Mononuclear cell (primary cell): Measurements from ENCODE around the gene PRDM10. TPM values are rescaled to one million over a fixed set of nuclear protein-coding genes. Genes with fewer than 3 reads are reported as not detected.
"Not testable (repeated sequence)": the region's sequence is repeated elsewhere in the genome, so short reads cannot be mapped to it uniquely, and the experiment has no call there.

Experiments
- H3K27me3 ChIP-seq: 2 replicates; pipeline ENCODE4 v1.6.0; 2011; ENCODE audit warnings: low read length, control low read depth; ENCODE audit not compliant: insufficient read depth
- H3K4me1 ChIP-seq: 2 replicates; pipeline ENCODE4 v1.5.1; 2011; ENCODE audit warnings: mild to moderate bottlenecking, low read length, control low read depth; ENCODE audit not compliant: insufficient read depth
- H3K4me3 ChIP-seq: 2 replicates; pipeline ENCODE4 v1.5.1; 2011; ENCODE audit warnings: mild to moderate bottlenecking, low read length, moderate library complexity
- H3K9me3 ChIP-seq: 2 replicates; pipeline ENCODE4 v1.5.1; 2011; ENCODE audit warnings: low read depth, mild to moderate bottlenecking, control low read depth, low read length
- total RNA-seq: library from RNA; depleted of rRNA; stranded (reverse); fragments of >200 nt; gene quantifications from one replicate; pipeline ENCODE4 v1.2.3, GENCODE V29; 2012

Gene PRDM10
- total RNA-seq, 1 donor, result 7.6 TPM

- no peak overlapping the region for H3K4me3 ChIP-seq
- no peaks in the 10 kb centered on the region for H3K9me3 ChIP-seq
Observed at GRCh38 chr11:130031056-130031455, 28.4 kb upstream of the PRDM10 start.

DNA sequence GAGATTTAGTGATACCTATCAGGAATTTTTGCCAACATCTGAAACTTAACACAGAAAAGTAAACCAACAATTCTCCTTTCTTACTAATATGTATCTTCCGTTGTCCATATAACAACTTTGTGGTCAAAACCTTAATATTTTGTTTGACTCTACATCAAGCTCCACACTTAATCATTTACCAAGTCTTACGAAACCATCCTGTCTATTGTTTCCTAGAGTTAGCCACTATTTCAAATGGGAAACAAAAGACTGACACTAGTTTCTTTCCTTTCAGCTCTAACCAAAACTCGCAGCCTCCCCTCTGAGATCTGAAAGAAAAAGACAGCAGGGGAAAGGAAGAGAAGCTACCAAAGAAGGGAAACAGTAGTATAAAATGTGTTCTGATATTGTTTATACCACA, 26.5 kb upstream of the PRDM10 start:
- H3K4me3 ChIP-seq, result no peak overlapping the region
- no peaks in the 10 kb centered on the region for H3K4me1 ChIP-seq
- no peaks in the 10 kb centered on the region for H3K27me3 ChIP-seq
- no peaks in the 10 kb centered on the region for H3K9me3 ChIP-seq

More at GRCh38 chr11:130031056-130031455, 28.4 kb upstream of the PRDM10 start:
- Histone ChIP-seq H3K27me3 (no peaks in the 10 kb centered on the region), H3K4me1 (no peaks in the 10 kb centered on the region)

GRCh38 chr11:130025371-130025770, 22.7 kb upstream of the PRDM10 start:
- H3K4me1 ChIP-seq, result no peaks in the 10 kb centered on the region
- H3K9me3 ChIP-seq, result no peaks in the 10 kb centered on the region
- H3K4me3 ChIP-seq, result no peak overlapping the region
- no peaks in the 10 kb centered on the region for H3K27me3 ChIP-seq

DNA sequence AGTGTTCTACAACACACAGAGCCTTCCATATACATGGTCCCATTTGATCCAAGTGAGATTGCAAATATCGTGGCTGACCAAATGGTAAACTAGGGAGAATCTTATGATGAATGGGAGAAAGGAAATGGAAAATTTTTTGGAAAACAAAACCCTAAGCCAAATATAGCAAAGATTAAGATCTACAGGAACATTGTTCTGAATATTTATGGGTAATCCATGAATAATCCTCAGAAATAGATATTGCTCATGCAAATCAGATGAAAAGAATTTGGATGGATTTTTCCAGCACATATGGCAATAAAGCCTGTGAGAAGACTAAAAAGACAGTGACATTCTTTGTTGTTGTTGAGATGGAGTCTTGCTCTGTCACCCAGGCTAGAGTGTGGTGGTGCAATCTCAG, 21.7 kb upstream of the PRDM10 start:
- Histone ChIP-seq H3K4me1 (no peaks in the 10 kb centered on the region), H3K4me3 (no peak overlapping the region), H3K27me3 (no peaks in the 10 kb centered on the region), H3K9me3 (no peaks in the 10 kb centered on the region)

GRCh38 chr11:130023204-130023603, 20.6 kb upstream of the PRDM10 start:
- Histone ChIP-seq H3K4me1 (no peaks in the 10 kb centered on the region), H3K27me3 (no peaks in the 10 kb centered on the region), H3K4me3 (no peak overlapping the region), H3K9me3 (no peaks in the 10 kb centered on the region)

GRCh38 chr11:130022799-130023198, 20.2 kb upstream of the PRDM10 start:
- Histone ChIP-seq H3K4me3 (no peak overlapping the region), H3K9me3 (no peaks in the 10 kb centered on the region), H3K27me3 (no peaks in the 10 kb centered on the region), H3K4me1 (no peaks in the 10 kb centered on the region)

GRCh38 chr11:130021606-130022005, 19.0 kb upstream of the PRDM10 start:
- not testable (repeated sequence) for H3K4me3 ChIP-seq, H3K9me3 ChIP-seq, H3K4me1 ChIP-seq, H3K27me3 ChIP-seq

GRCh38 chr11:130020323-130020722, 17.7 kb upstream of the PRDM10 start:
- Histone ChIP-seq H3K27me3 (no peaks in the 10 kb centered on the region), H3K4me1 (no peaks in the 10 kb centered on the region), H3K9me3 (no peaks in the 10 kb centered on the region), H3K4me3 (no peak overlapping the region)

DNA sequence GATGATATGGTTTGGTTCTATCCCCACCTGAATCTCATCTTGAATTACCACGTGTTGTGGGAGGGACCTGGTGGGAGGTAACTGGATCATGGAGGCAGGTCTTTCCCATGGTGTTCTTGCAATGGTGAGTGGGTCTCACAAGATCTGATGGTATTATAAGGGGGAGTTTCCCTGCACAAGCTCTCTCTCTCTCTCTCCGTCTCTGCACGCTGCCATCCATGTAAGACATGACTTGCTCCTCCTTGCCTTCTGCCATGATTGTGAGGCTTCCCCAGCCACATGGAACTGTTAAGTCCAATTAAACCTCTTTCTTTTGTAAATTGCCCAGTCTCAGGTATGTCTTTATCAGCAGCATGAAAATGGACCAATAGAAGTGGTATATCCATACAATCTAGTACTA, 13.2 kb upstream of the PRDM10 start:
- not testable (repeated sequence) for H3K4me3 ChIP-seq, H3K9me3 ChIP-seq, H3K27me3 ChIP-seq, H3K4me1 ChIP-seq

DNA sequence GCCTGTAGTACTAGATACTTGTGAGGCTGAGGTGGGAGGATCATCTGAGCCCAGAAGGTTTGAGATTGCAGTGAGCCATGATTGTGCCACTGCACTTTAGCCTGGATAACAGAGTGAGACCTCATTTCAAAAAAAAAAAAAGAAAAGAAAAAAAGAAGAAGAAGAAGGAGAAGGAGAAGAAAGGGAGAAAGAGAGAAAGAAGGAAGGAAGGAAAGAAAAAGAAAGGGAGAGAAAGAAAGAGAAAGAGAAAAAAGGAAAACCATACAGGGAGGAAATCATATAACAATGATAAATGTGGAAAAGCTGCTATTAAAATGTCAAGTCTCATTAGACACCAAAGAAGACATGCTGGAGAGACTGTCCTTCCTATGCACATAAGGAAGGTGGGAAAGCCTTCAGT, 5.7 kb upstream of the PRDM10 start:
- Histone ChIP-seq H3K4me3 (no peak overlapping the region), H3K4me1 (peaks cover 16% of the 10 kb centered on the region), H3K9me3 (no peaks in the 10 kb centered on the region), H3K27me3 (no peaks in the 10 kb centered on the region)

DNA sequence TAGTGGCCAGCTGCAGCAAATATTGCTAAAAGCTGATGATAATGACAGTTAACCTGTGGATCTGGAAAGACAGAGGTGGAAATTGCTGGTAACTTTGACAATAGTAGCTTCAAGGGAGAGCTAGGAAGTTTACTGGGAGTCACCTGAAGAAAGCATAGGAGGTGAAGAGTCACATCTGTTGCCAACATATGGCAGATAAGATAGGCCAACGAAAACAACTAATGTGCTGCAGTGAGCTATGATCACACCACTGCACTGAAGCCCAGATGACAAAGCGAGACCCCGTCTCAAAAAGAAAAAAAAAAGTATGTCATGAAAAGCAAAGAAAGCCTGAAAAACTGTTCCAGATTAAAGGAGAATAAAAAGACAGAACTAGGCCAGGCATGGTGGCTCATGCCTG, 4.3 kb upstream of the PRDM10 start:
- H3K27me3 ChIP-seq, result no peaks in the 10 kb centered on the region
- H3K4me3 ChIP-seq, result no peak overlapping the region
- peaks cover 16% of the 10 kb centered on the region for H3K4me1 ChIP-seq
- H3K9me3 ChIP-seq, result no peaks in the 10 kb centered on the region

GRCh38 chr11:130003717-130004001, 1.0 kb upstream of the PRDM10 start:
- Histone ChIP-seq H3K27me3 (no peaks in the 10 kb centered on the region), H3K4me3 (peak overlapping the region; percentile 55), H3K4me1 (peaks cover 36% of the 10 kb centered on the region), H3K9me3 (no peaks in the 10 kb centered on the region)

DNA sequence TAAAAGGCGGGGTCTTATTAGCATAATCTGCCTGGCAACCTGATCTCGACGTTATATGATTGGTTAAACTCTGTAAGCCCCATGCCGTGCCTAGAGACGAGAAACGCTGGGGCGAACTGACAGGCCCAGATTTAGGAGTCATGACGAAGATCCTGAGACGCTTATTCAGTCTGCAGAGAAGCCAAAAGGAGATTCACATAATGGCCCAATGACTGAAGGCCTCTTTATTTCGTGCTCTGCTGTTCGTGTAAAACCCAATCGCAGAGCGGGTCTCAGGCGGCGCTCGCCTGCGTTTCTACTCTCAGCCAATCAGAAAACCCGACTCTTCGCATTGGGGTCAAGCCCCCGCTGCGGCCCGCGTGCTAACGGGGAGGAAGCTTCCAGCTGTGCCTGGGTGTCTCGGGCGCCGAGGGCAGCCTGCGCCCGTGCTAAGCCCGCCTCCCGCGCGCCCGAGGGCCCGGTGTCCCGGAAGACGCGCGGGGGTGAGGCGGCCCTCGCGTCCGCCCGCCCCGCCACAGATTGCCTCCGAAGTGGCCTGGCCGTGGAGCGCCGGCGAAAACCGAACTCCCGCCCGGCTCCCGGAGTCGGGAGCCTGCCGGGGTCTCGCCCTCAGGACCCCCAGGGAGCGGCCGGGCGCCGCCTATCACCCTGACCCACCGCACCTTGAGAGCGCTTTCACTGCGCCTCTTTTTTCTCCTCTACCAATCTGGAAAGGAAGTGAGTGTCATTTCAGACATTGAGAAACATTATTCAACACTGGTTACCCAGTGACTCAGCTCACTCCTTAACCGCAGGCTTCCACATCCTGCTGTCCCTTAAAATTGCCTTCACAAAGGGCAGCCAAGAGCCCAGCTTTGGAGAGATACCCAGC, 446 bp upstream of the PRDM10 start:
- H3K4me1 ChIP-seq, result peaks cover 42% of the 10 kb centered on the region
- no peaks in the 10 kb centered on the region for H3K9me3 ChIP-seq
- no peaks in the 10 kb centered on the region for H3K27me3 ChIP-seq
- peak overlapping the region; percentile 55 for H3K4me3 ChIP-seq

- H3K9me3 ChIP-seq, result no peaks in the 10 kb centered on the region
- H3K4me3 ChIP-seq, result peak overlapping the region; percentile 55
- H3K27me3 ChIP-seq, result no peaks in the 10 kb centered on the region
- peaks cover 43% of the 10 kb centered on the region for H3K4me1 ChIP-seq
Observed at GRCh38 chr11:130001461-130002351, 929 bp downstream of the PRDM10 start.

DNA sequence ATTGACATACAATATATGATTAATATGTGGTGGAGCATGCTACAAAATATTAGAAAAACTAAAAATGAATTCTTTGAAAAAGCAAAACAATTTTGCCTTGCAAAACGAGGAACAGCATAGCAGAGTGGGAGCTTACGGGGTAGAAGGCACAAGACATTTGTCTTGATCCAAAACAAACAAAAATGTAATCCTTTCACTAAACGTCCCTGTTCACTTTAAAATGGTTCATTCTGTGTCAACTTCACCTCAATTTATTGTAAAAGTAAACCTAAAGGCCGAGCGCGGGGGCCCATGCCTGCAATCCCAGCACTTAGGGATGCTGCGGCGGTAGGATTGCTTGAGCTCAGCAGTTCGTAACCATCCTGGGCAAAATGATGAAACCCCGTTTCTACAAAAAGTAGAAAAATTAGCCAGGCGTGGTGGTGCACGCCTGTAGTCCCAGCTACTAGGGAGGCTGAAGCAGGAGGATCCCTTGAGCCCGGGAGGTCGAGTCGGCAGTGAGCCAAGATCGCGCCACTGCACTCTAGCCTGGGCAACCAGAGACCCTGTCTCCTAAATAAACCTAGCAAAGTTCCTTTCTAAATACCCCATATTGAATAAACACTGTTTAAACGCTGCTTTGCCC, 2.0 kb downstream of the PRDM10 start:
- peaks cover 43% of the 10 kb centered on the region for H3K4me1 ChIP-seq
- no peaks in the 10 kb centered on the region for H3K9me3 ChIP-seq
- H3K4me3 ChIP-seq, result no peak overlapping the region
- no peaks in the 10 kb centered on the region for H3K27me3 ChIP-seq
